ENCODE measurements around the gene B9D1.

B9D1 gene

GRCh38 chr17:19376811-19377210, 14.3 kb upstream of the B9D1 start:
- no peak for DNase-seq (ENCODE audit: low read depth)

- DNase-seq (ENCODE audit: low read depth) = no peak
Measured at GRCh38 chr17:19375732-19376131, 13.2 kb upstream of the B9D1 start.

GRCh38 chr17:19374136-19374535, 11.6 kb upstream of the B9D1 start:
- no peak for DNase-seq (ENCODE audit: low read depth)

- DNase-seq (ENCODE audit: low read depth) = no peak
Measured at GRCh38 chr17:19372866-19373504, 10.5 kb upstream of the B9D1 start.

GRCh38 chr17:19372439-19372838, 9.9 kb upstream of the B9D1 start:
- DNase-seq (ENCODE audit: low read depth) = no peak

GRCh38 chr17:19372011-19372370, 9.5 kb upstream of the B9D1 start:
- no peak for DNase-seq (ENCODE audit: low read depth)

GRCh38 chr17:19371259-19372010, 8.9 kb upstream of the B9D1 start:
- no peak for DNase-seq (ENCODE audit: low read depth)

GRCh38 chr17:19370493-19370960, 8.0 kb upstream of the B9D1 start:
- no peak for DNase-seq (ENCODE audit: low read depth)

GRCh38 chr17:19369846-19370492, 7.4 kb upstream of the B9D1 start:
- DNase-seq (ENCODE audit: low read depth) = no peak

GRCh38 chr17:19369107-19369778, 6.7 kb upstream of the B9D1 start:
- no peak for DNase-seq (ENCODE audit: low read depth)

GRCh38 chr17:19368229-19368628, 5.7 kb upstream of the B9D1 start:
- DNase-seq (ENCODE audit: low read depth) = no peak

GRCh38 chr17:19366637-19366972, 4.1 kb upstream of the B9D1 start:
- DNase-seq (ENCODE audit: low read depth) = no peak

GRCh38 chr17:19365833-19366636, 3.5 kb upstream of the B9D1 start:
- DNase-seq (ENCODE audit: low read depth) = no peak

GRCh38 chr17:19365499-19365817, 2.9 kb upstream of the B9D1 start:
- no peak for DNase-seq (ENCODE audit: low read depth)

GRCh38 chr17:19364699-19365498, 2.4 kb upstream of the B9D1 start:
- DNase-seq (ENCODE audit: low read depth) = no peak

GRCh38 chr17:19363460-19364035, 1.0 kb upstream of the B9D1 start:
- no peak for DNase-seq (ENCODE audit: low read depth)

- DNase-seq (ENCODE audit: low read depth) = no peak
Measured at GRCh38 chr17:19363114-19363438, 553 bp upstream of the B9D1 start.

GRCh38 chr17:19361944-19362276, 613 bp downstream of the B9D1 start:
- DNase-seq (ENCODE audit: low read depth) = no peak

GRCh38 chr17:19361326-19361725, 1.2 kb downstream of the B9D1 start:
- no peak for DNase-seq (ENCODE audit: low read depth)

GRCh38 chr17:19360772-19361171, 1.8 kb downstream of the B9D1 start:
- DNase-seq (ENCODE audit: low read depth) = no peak

GRCh38 chr17:19359856-19360255, 2.7 kb downstream of the B9D1 start:
- no peak for DNase-seq (ENCODE audit: low read depth)
